Mesothelial cell of epicardium (in vitro differentiated cells): ENCODE results near the gene TPP2. TPM values are rescaled to one million over a fixed set of nuclear protein-coding genes. Genes with fewer than 3 reads are reported as not detected.
A peak's percentile ranks its signal among the peaks of the same experiment; 100 is the strongest.

ENCODE experiments used
- DNase-seq, 2 experiments: peaks; one replicate each; pipeline ENCODE4 v3.0.0; 2021; ENCODE audit warnings: low spot score in 2 of 2; ENCODE audit not compliant: unreplicated experiment in 2 of 2
- H3K27ac Mint-ChIP-seq: 2 replicates; pipeline ENCODE4 v1.8.0; 2021; ENCODE audit warnings: mixed read lengths
- H3K27me3 Mint-ChIP-seq: 2 replicates; pipeline ENCODE4 v1.8.0; 2021; ENCODE audit warnings: low read depth, mixed read lengths
- H3K36me3 Mint-ChIP-seq: 2 replicates; pipeline ENCODE4 v1.8.0; 2021; ENCODE audit warnings: mixed read lengths
- H3K4me1 Mint-ChIP-seq: 2 replicates; pipeline ENCODE4 v1.8.0; 2021; ENCODE audit warnings: mixed read lengths
- H3K4me3 Mint-ChIP-seq: 2 replicates; pipeline ENCODE4 v1.8.0; 2021; ENCODE audit warnings: mild to moderate bottlenecking, moderate library complexity, mixed read lengths
- H3K9me3 Mint-ChIP-seq: 2 replicates; pipeline ENCODE4 v1.8.0; 2021; ENCODE audit warnings: mixed read lengths
- total RNA-seq: library from RNA; stranded (reverse); gene quantifications from 3 replicates; pipeline ENCODE4 v1.2.1, GENCODE V29; 2021
- TF ChIP-seq, protein P1 (sequence below): fragments of 200-600 bp; sonication (generic); IDR thresholded peaks from one replicate; pipeline ENCODE4 v1.5.0; 2021; ENCODE audit warnings: antibody characterized with exemption; ENCODE audit not compliant: unreplicated experiment

Gene TPP2
- total RNA-seq, 1 donor from 2014 or later = 54.2 TPM

DNA sequence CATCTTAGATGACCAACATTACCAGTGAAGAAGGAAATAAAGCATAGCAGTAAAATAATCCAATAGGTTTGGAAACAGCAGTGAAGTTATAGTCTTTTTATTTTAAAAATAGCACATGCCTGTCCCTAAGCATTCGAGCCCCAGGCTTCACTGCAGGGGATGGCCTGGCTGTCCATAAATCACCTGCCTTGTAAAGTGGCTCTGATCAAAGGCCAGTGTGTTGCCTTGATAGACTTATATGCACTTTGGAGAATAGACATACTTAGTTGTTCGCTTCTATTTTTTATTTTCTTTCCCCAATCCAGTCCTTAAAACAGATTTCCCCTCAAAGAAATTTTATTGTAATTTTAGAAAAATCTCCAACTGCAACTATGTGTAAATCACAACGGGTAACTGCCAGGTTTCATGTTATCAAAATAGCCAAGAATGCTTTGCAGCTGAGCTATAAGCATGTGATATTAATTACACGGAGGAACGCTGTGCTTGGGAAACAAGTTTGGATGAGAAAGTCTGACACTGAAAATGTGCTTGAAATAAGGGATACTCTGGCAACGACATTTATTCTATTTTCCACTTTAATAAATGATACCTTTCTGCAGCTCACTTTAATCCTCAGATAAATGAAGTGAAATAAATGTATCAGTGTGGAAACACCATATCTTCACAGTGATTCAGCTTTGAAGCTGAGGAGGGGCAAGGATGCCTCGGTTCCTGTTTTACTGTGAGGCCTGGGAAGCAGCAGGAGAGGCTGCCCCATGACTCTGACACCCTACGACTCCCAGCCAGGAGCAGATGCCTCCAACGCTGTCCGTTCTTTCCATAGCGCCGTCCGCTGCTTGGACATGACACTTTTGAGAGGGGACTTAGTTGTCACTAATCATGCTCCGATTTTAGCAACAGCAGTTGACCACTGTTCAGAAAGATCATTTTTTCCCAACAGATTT, 103.6 kb downstream of the TPP2 start:
- Mint-ChIP-seq H3K4me1 (peaks cover 53% of the 10 kb centered on the region), H3K27ac (peak overlapping the region; percentile 98), H3K9me3 (peaks cover 8% of the 10 kb centered on the region), H3K4me3 (no peak overlapping the region), H3K36me3 (peaks cover 4% of the 10 kb centered on the region), H3K27me3 (no peaks in the 10 kb centered on the region)
- TF ChIP-seq, protein P1, sequence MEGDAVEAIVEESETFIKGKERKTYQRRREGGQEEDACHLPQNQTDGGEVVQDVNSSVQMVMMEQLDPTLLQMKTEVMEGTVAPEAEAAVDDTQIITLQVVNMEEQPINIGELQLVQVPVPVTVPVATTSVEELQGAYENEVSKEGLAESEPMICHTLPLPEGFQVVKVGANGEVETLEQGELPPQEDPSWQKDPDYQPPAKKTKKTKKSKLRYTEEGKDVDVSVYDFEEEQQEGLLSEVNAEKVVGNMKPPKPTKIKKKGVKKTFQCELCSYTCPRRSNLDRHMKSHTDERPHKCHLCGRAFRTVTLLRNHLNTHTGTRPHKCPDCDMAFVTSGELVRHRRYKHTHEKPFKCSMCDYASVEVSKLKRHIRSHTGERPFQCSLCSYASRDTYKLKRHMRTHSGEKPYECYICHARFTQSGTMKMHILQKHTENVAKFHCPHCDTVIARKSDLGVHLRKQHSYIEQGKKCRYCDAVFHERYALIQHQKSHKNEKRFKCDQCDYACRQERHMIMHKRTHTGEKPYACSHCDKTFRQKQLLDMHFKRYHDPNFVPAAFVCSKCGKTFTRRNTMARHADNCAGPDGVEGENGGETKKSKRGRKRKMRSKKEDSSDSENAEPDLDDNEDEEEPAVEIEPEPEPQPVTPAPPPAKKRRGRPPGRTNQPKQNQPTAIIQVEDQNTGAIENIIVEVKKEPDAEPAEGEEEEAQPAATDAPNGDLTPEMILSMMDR = no peak
- DNase-seq = no peak

DNA sequence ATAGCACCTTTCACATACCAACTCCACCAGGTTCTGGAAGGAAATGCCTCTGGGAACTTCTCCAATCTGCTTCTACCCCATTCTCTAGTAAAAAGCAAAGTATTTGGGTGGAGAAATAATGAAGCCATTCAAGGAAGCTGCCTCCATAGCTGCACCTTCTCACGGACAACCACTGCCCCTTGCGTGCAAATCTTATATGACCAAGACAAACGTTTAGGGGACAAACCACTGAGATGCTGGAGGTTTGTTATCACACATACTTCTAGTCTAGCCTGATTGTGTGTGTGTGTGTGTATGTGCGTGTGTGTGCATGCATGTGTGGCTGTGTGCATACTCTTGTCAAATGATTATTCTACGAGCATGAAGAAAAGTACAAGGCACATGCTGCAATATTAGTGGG, 104.5 kb downstream of the TPP2 start:
- Mint-ChIP-seq H3K27ac (peak overlapping the region; percentile 98), H3K27me3 (no peaks in the 10 kb centered on the region), H3K4me3 (no peak overlapping the region), H3K4me1 (peaks cover 52% of the 10 kb centered on the region), H3K9me3 (peaks cover 8% of the 10 kb centered on the region), H3K36me3 (peaks cover 4% of the 10 kb centered on the region)
- TF ChIP-seq, protein P1 = no peak
- DNase-seq = no peak

DNA sequence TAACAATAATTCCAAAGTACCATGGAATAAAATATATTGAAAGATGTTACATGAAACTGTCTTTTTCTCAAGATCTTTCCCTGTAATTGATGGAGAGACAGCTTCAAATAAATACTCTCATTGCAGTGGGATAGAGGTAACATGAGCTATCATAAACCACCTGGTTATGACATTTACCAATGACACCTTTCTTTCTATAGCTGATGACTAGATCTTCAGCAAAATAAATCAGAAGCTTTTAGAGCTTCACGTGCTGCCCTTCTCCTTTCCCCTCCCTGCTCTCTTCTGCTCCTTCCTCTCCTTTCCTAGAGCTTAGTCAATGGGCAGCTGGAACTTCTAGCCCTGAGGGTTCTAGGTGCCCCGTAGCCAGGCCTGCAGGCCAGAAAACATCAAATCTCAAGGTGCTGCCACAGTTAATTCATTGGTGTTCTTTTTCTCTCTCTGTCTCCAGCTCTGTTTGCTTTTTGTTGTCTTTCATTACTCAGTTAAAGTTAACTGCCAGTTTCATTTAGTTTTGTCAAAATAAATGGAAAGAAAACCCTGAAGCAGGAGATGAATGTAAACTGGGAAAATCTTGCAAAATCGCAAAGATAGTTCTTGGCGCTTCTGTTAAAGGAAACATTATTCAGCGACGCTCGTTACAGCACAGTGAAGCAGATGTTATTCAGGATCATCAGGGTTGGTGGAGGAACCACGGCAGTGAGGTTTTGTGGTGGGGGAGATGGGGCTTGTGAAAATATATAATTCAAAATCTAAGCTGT, 106.4 kb downstream of the TPP2 start:
- peaks cover 7% of the 10 kb centered on the region for H3K9me3 Mint-ChIP-seq
- peak overlapping the region; percentile 89 for H3K27ac Mint-ChIP-seq
- no peak for DNase-seq
- peaks cover 64% of the 10 kb centered on the region for H3K4me1 Mint-ChIP-seq
- TF ChIP-seq, protein P1 = no peak
- no peak overlapping the region for H3K4me3 Mint-ChIP-seq
- no peaks in the 10 kb centered on the region for H3K27me3 Mint-ChIP-seq
- peaks cover 4% of the 10 kb centered on the region for H3K36me3 Mint-ChIP-seq

DNA sequence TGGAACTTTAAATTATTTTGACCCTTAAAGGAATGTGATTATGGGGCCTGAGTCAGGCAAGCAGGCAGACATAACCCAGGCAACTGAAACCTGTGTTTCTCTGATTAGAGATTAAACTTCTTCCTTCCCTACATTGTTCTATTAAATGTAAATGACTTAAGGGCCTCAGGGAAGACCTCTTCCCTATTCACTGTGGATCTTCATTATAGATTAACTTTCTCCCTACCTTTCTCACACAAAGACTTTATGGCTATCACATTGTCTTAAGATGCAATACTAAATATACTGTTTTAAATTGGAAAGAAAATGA, 106.9 kb downstream of the TPP2 start:
- DNase-seq = no peak
- H3K9me3 Mint-ChIP-seq = peaks cover 2% of the 10 kb centered on the region
- H3K27me3 Mint-ChIP-seq = no peaks in the 10 kb centered on the region
- H3K4me1 Mint-ChIP-seq = peaks cover 66% of the 10 kb centered on the region
- H3K36me3 Mint-ChIP-seq = no peaks in the 10 kb centered on the region
- peak overlapping the region; percentile 89 for H3K27ac Mint-ChIP-seq
- TF ChIP-seq, protein P1 = no peak
- H3K4me3 Mint-ChIP-seq = no peak overlapping the region

DNA sequence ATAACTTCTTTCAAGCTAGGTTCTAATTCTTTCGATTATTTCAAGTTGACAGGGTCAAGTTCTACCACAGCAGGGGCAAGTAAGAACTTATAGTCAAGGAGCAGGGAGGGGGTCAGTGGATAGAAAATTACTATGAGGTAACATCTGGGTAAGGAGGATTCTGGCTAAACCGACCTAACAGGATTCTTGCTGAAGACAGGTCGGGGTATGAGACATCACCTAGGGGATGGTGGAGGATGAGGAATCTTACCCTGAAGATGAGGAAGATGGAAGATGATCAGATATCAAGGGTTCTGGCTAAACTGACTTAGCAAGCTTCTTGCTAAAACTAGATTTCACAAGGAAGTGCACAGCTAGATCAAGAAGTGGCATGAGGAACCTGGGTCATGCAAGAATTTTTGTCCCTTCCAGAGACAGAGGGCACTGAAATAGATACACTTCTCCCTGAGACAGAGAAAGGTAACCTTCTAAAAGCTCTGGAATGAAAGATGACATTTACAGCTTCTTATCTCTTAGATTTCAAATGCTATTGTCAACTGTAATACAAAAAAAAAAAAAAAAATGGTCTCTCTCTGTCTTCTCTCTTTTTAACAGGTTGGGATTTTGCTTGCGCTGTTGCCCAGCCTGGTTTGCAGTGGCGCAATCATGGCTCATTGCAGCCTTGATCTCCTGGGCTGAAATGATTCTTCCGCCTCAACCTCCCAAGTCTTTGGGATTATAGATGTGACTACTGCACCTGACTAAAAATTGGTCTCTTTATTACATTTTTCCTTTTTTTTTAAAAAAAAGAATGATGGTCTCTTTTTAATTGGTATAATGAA, 107.7 kb downstream of the TPP2 start:
- no peak overlapping the region for H3K4me3 Mint-ChIP-seq
- H3K9me3 Mint-ChIP-seq = no peaks in the 10 kb centered on the region
- no peaks in the 10 kb centered on the region for H3K27me3 Mint-ChIP-seq
- no peak for DNase-seq
- peak overlapping the region; percentile 89 for H3K27ac Mint-ChIP-seq
- no peaks in the 10 kb centered on the region for H3K36me3 Mint-ChIP-seq
- peaks cover 62% of the 10 kb centered on the region for H3K4me1 Mint-ChIP-seq
- TF ChIP-seq, protein P1 = no peak
